GM12878 (cell line): ENCODE data around the gene CYBB. TPM values are rescaled to one million over a fixed set of nuclear protein-coding genes. Genes with fewer than 3 reads are reported as not detected.

Source experiments
- ATAC-seq: fragments of 200-7000 bp; cut with Tn5 transposase; 3 replicates; pipeline ENCODE4 v1.9.1; 2020; ENCODE audit warnings: mild to moderate bottlenecking, moderate library complexity
- BruUV-seq: library from RNA; stranded (reverse); fragments of 400-500 nt; replicated peaks from 2 replicates; lab custom pipeline; 2021; lab: Mats Ljungman, UMichigan
- CTCF ChIA-PET: fragments of 300-600 bp; sonication (Branson Sonifier 250); formaldehyde crosslinking; extraction: SDS; loops from one replicate; lab custom pipeline; 2021; ENCODE audit warnings: inconsistent platforms; lab: Yijun Ruan, JAX
- POLR2A ChIA-PET: fragments of 350-600 bp; formaldehyde crosslinking; extraction: SDS; loops from one replicate; lab custom pipeline; 2021; ENCODE audit warnings: inconsistent platforms; lab: Charles Lee
- RAD21 ChIA-PET: fragments of 300-600 bp; sonication (Branson Sonifier 250); formaldehyde crosslinking; loops from one replicate; lab custom pipeline; 2023; ENCODE audit warnings: antibody characterized with exemption; ENCODE audit not compliant: unreplicated experiment; lab: Charles Lee
- SMC1A ChIA-PET: fragments of 300-600 bp; sonication (Branson Sonifier 250); formaldehyde crosslinking; loops from one replicate; lab custom pipeline; 2023; ENCODE audit not compliant: unreplicated experiment, uncharacterized antibody; lab: Charles Lee
- DNase-seq: peaks from one replicate; pipeline ENCODE4 v3.0.0-alpha.2; 2011; ENCODE audit warnings: low read depth, low spot score
- FAIRE-seq: peaks from 3 replicates; lab custom pipeline; 2011; peaks lifted over from hg19 to GRCh38; lab: Jason Lieb, UNC
- H2AFZ ChIP-seq: 2 replicates; pipeline ENCODE4 v1.6.0; 2011; ENCODE audit warnings: low read depth, low read length, control low read depth; ENCODE audit not compliant: control insufficient read depth
- H3K27ac ChIP-seq: 2 replicates; pipeline ENCODE4 v1.5.1; 2011; ENCODE audit warnings: control low read depth; ENCODE audit not compliant: control insufficient read depth, insufficient read depth
- H3K27me3 ChIP-seq, 2 experiments: replicated peaks in 1 of 2; 2 replicates each; pipeline versions ENCODE4 v1.6.0 to v1.6.1; 2011; ENCODE audit warnings: low read length in 1 of 2; ENCODE audit not compliant: control insufficient read depth in 2 of 2, insufficient read depth in 2 of 2
- H3K36me3 ChIP-seq, 2 experiments: 2 replicates each; pipeline ENCODE4 v1.5.1; 2011; ENCODE audit warnings: low read length in 1 of 2; ENCODE audit not compliant: control insufficient read depth in 2 of 2, insufficient read depth in 2 of 2
- H3K4me1 ChIP-seq: 2 replicates; pipeline ENCODE4 v1.6.1; 2011; ENCODE audit warnings: mild to moderate bottlenecking, low read length, moderate library complexity, mixed read lengths; ENCODE audit not compliant: control insufficient read depth, insufficient read depth
- H3K4me2 ChIP-seq: 2 replicates; pipeline ENCODE4 v1.6.0; 2011; ENCODE audit warnings: control low read depth; ENCODE audit not compliant: control insufficient read depth, insufficient read depth
- H3K4me3 ChIP-seq: fragments of 200-600 bp; sonication (generic); 2 replicates; pipeline ENCODE4 v1.5.1; 2016
- H3K79me2 ChIP-seq: 2 replicates; pipeline ENCODE4 v1.6.0; 2011; ENCODE audit warnings: low read length; ENCODE audit not compliant: control insufficient read depth, insufficient read depth
- H3K9ac ChIP-seq: 2 replicates; pipeline ENCODE4 v1.8.0; 2011; ENCODE audit warnings: low read length, control low read depth, mixed read lengths; ENCODE audit not compliant: control insufficient read depth, insufficient read depth
- H3K9me3 ChIP-seq: replicated peaks from 3 replicates; pipeline ENCODE4 v1.5.1; 2011; ENCODE audit warnings: mild to moderate bottlenecking, low read length; ENCODE audit not compliant: control insufficient read depth, insufficient read depth
- H4K20me1 ChIP-seq: 2 replicates; pipeline ENCODE4 v1.6.0; 2011; ENCODE audit not compliant: control insufficient read depth, insufficient read depth
- ASH2L ChIP-seq: fragments of 300-600, 200-600 bp; sonication (generic); IDR thresholded peaks from 2 replicates; pipeline ENCODE4 v1.6.1; 2017; ENCODE audit warnings: low read depth, mild to moderate bottlenecking, borderline replicate concordance
- ATF7 ChIP-seq: fragments of 450-650 bp; IDR thresholded peaks from 2 replicates; pipeline ENCODE4 v1.6.1; 2016; ENCODE audit warnings: low read depth, mild to moderate bottlenecking
- BACH1 ChIP-seq: fragments of 450-650 bp; IDR thresholded peaks from 2 replicates; pipeline ENCODE4 v1.6.1; 2017; ENCODE audit warnings: mild to moderate bottlenecking, borderline replicate concordance
- BCL3 ChIP-seq: IDR thresholded peaks from 2 replicates; pipeline ENCODE4 v1.6.1; 2011; ENCODE audit warnings: borderline replicate concordance, low read depth, mild to moderate bottlenecking, moderate library complexity, low read length; ENCODE audit not compliant: insufficient read depth, poor library complexity, severe bottlenecking
- DPF2 ChIP-seq: fragments of 450-650 bp; IDR thresholded peaks from 2 replicates; pipeline ENCODE4 v1.6.1; 2017; ENCODE audit warnings: mild to moderate bottlenecking
- EGR1 ChIP-seq, 2 experiments: IDR thresholded peaks; 1 replicate in 1 of 2; 2 replicates in 1 of 2; pipeline ENCODE4 v1.6.1; 2011 to 2012; ENCODE audit warnings: low read depth in 2 of 2, low read length in 2 of 2, borderline replicate concordance in 1 of 2, mild to moderate bottlenecking in 1 of 2, moderate library complexity in 1 of 2
- HDGF ChIP-seq: fragments of 450-650 bp; IDR thresholded peaks from 2 replicates; pipeline ENCODE4 v1.6.1; 2016; ENCODE audit warnings: antibody characterized with exemption
- MEF2A ChIP-seq: IDR thresholded peaks from 2 replicates; pipeline ENCODE4 v1.6.1; 2011; ENCODE audit warnings: low read depth, mild to moderate bottlenecking, low read length, moderate library complexity; ENCODE audit not compliant: insufficient read depth
- MEF2B ChIP-seq: fragments of 450-650 bp; IDR thresholded peaks from 2 replicates; pipeline ENCODE4 v1.6.1; 2018; ENCODE audit warnings: mild to moderate bottlenecking, moderate library complexity; ENCODE audit not compliant: partially characterized antibody, poor library complexity, severe bottlenecking
- NR2C2 ChIP-seq: IDR thresholded peaks from 2 replicates; pipeline ENCODE4 v1.6.1; 2011; ENCODE audit warnings: borderline replicate concordance, low read depth; ENCODE audit not compliant: control insufficient read depth, insufficient read length
- NRF1 ChIP-seq: conservative IDR thresholded peaks from 2 replicates; pipeline ENCODE4 v1.6.1; 2011; ENCODE audit warnings: mild to moderate bottlenecking, low read depth, low read length, improper control_type of control experiment
- RELA ChIP-seq: fragments of 450-650 bp; IDR thresholded peaks from 2 replicates; pipeline ENCODE4 v1.8.0; 2014; ENCODE audit warnings: borderline replicate concordance; ENCODE audit not compliant: partially characterized antibody
- SP1 ChIP-seq: IDR thresholded peaks from one replicate; pipeline ENCODE4 v1.6.1; 2011; ENCODE audit warnings: low read depth, low read length
- SREBF1 ChIP-seq: IDR thresholded peaks from 2 replicates; pipeline ENCODE4 v1.6.1; 2012; ENCODE audit warnings: mild to moderate bottlenecking, low read length
- SUZ12 ChIP-seq: fragments of 200-600 bp; sonication (generic); IDR thresholded peaks from one replicate; pipeline ENCODE4 v1.6.1; 2018; ENCODE audit warnings: antibody characterized with exemption, mild to moderate bottlenecking; ENCODE audit not compliant: unreplicated experiment
- TARDBP ChIP-seq: IDR thresholded peaks from 2 replicates; pipeline ENCODE4 v1.6.1; 2016; ENCODE audit warnings: borderline replicate concordance
- YBX1 ChIP-seq: fragments of 450-650 bp; IDR thresholded peaks from 2 replicates; pipeline ENCODE4 v1.6.1; 2016; ENCODE audit warnings: antibody characterized with exemption
- WGBS: methylation state at CpG from one replicate; pipeline ENCODE4 v1.1.6; 2016; ENCODE audit warnings: low lambda C conversion rate; ENCODE audit not compliant: insufficient replicate concordance, insufficient coverage; ENCODE audit errors: missing lambda C conversion rate; 5-methylcytosine and 5-hydroxymethylcytosine counted together
- in situ Hi-C: fragments of 300-500 bp; cut with MboI; formaldehyde crosslinking; loops from 9 replicates; pipeline ENCODE4 v1.14.3; 2018; ENCODE audit warnings: mixed read lengths
- intact Hi-C: fragments of 100-400 bp; cut with micrococcal nuclease; formaldehyde crosslinking; loops from one replicate; pipeline ENCODE4 v1.14.2; 2022; ENCODE audit not compliant: unreplicated experiment
- polyA plus RNA-seq, 11 experiments: library from polyadenylated mRNA; depleted of rRNA in 4 of 11; unstranded in 6 of 11; stranded (reverse) in 5 of 11; fragments of >200 nt; fragmentation: Nextera tagmentation in 4 of 11; fragmentation: Illumina TruSeq in 1 of 11; extraction: Ambion mirVana in 4 of 11; extraction: Trizol in 1 of 11; gene quantifications; 1 replicate in 1 of 11; 2 replicates in 10 of 11; pipeline versions ENCODE4 v1.2.1 to v1.2.3, GENCODE V29; 2011 to 2016; ENCODE audit warnings: inconsistent platforms in 2 of 11, missing spikeins in 2 of 11, low read depth in 1 of 11
- total RNA-seq, 4 experiments: library from RNA; depleted of rRNA in 3 of 4; stranded (reverse); fragments of >200 nt in 3 of 4; fragmentation: Illumina TruSeq in 1 of 4; extraction: Trizol in 1 of 4; gene quantifications; 2 replicates each; pipeline versions ENCODE4 v1.2.1 to v1.2.3, GENCODE V29; 2013 to 2021
- TF ChIP-seq, protein P1 (sequence below): fragments of 450-650 bp; IDR thresholded peaks from 2 replicates; pipeline ENCODE4 v1.6.1; 2014; ENCODE audit warnings: mild to moderate bottlenecking

CYBB gene
- total and polyA plus RNA-seq, 10 of the 15 experiments (the other 5 are each of a cell fraction or from before 2014, with no cell fraction given): 6.2 to 73.9 (median 24.8) TPM

DNA sequence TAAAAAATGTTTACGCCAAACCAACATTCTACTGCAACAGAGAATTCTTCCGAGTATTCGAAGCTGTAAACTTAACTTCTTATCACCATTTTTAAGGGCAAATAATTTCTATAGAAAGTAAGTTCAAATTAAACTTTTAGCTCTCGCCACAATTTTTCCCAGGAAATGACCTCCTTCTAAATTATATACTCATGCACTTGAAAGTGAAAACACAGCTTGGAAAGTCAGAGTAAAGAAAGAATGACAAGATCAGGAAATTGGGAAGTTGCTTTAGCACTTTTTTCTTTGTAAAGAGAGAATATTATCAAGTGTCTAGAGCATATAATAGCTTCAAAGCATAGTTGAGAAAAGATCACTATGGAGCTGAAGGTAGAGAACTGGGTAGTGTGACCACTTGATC is 1.2 kb downstream of the CYBB start:
- in situ Hi-C loops: no loop called here
- Histone ChIP-seq H3K36me3 (no peaks in the 10 kb centered on the region), H3K9me3 (no peaks in the 10 kb centered on the region), H3K4me2 (peak overlapping the region; percentile 56), H3K79me2 (peaks cover 40% of the 10 kb centered on the region), H3K9ac (peak overlapping the region; percentile 72), H3K27me3 (no peaks in the 10 kb centered on the region), H3K4me1 (peaks cover 13% of the 10 kb centered on the region), H3K4me3 (peak overlapping the region; percentile 50), H4K20me1 (no peaks in the 10 kb centered on the region), H2AFZ (no peak overlapping the region)
- FAIRE-seq: no peak
- 58% methylated on average over 4 of the region's 4 CpGs for WGBS
- DNase-seq: no peak
- RAD21 ChIA-PET: interaction anchor here (0.8 to 14.7 kb wide), 8 partner anchors 18 to 65 kb away, joined by 3 to 183 read pairs (median 8); no protein-coding TSS in a partner anchor
- ATAC-seq: peak; percentile 2
- POLR2A ChIA-PET: interaction anchor here (1.1 to 3.5 kb wide), 4 partner anchors 9 to 35 kb away, joined by 3 to 19 read pairs (median 4); no protein-coding TSS in a partner anchor
- intact Hi-C loops: loop anchor here (5.0 to 10.0 kb wide), 2 partner anchors 36 to 494 kb away; no protein-coding TSS in a partner anchor
- no peak for TF ChIP-seq MEF2A
- TF ChIP-seq NR2C2: no peak
- TF ChIP-seq ATF7: no peak
- no peak for TF ChIP-seq BACH1
- TF ChIP-seq NRF1: no peak
- TF ChIP-seq DPF2: no peak
- no peak for TF ChIP-seq ASH2L
- TF ChIP-seq BCL3: no peak
- no peak for TF ChIP-seq TARDBP
- TF ChIP-seq MEF2B: no peak
- TF ChIP-seq SP1: no peak
- TF ChIP-seq RELA: no peak
- no peak for TF ChIP-seq YBX1
- no peak for TF ChIP-seq SREBF1
- no peak for TF ChIP-seq HDGF
- TF ChIP-seq SUZ12: no peak
- TF ChIP-seq, protein P1, sequence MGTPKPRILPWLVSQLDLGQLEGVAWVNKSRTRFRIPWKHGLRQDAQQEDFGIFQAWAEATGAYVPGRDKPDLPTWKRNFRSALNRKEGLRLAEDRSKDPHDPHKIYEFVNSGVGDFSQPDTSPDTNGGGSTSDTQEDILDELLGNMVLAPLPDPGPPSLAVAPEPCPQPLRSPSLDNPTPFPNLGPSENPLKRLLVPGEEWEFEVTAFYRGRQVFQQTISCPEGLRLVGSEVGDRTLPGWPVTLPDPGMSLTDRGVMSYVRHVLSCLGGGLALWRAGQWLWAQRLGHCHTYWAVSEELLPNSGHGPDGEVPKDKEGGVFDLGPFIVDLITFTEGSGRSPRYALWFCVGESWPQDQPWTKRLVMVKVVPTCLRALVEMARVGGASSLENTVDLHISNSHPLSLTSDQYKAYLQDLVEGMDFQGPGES: no peak
- TF ChIP-seq EGR1 (IDR thresholded peaks at IDR 0.05; ENCODE audit: borderline replicate concordance in 1 of 2, low read depth in 2 of 2, low read length in 2 of 2): no peak
- TF ChIP-seq, all 136 proteins: peak for 0
- ChIA-PET CTCF (interaction anchor here (1.0 to 9.6 kb wide), 9 partner anchors 18 to 44 kb away, joined by 3 to 73 read pairs (median 6); no protein-coding TSS in a partner anchor), SMC1A (interaction anchor here (0.8 to 15.2 kb wide), 14 partner anchors 10 to 494 kb away, joined by 3 to 157 read pairs (median 6); no protein-coding TSS in a partner anchor)
- BruUV-seq: no TSS peak
- H3K27ac ChIP-seq: peak overlapping the region; percentile 62
